HG03039 (cell line): Measurements from ENCODE around the gene RPS17.

Experiments used
- ATAC-seq: cut with Tn5 transposase; IDR thresholded peaks from one replicate; pipeline ENCODE4 v1.9.1; 2021; ENCODE audit warnings: mild to moderate bottlenecking, moderate library complexity; ENCODE audit not compliant: unreplicated experiment

Gene RPS17

GRCh38 chr15:82540055-82540983 is at the start of gene RPS17:
Gene RPS17, minus strand, starts transcription at chr15:82540457. Its CDS starts 29 bp downstream, at chr15:82540428.
- peak; percentile 95 for ATAC-seq

- no peak for ATAC-seq
Observed at GRCh38 chr15:82587805-82588204, 47.5 kb upstream of the RPS17 start.

DNA sequence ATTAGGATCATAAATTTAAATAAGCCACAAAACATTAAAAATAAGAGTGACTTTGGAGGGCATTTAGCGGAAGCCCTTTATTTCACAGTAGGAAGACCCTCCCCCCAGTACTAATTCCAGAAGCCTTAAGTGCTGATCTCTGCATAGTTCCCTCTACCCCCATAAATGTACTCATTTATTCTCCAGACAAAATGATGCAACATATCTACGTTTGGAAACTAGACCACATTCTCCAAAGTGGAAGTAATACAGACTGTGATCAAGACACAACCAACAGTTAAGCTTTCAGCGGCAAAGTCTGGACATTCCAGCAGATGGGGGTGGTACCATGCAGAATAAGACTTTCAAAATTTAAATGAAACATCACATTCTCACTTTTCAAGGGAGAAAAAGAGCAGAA is 44.8 kb upstream of the RPS17 start:
- no peak for ATAC-seq

GRCh38 chr15:82580713-82581112 is 40.5 kb upstream of the RPS17 start:
- ATAC-seq: no peak

DNA sequence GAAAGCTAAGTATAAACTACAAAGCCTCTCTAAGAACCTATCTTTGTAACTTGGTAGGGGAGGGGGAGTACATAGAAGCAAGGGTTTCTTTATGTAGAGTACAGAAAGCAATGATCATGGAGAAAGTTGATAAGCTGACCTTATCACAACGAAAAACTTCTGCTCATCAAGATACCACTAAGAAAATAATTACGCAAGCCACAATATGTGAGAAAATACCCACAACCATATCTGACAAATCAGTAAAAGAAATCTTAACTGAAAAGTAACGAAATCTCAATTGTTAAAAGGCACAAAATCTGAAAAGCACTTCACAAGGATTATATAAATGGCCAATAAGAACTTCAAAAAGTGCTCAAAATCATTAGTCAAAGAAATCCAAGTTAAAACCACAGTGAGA is 35.1 kb upstream of the RPS17 start:
- no peak for ATAC-seq

GRCh38 chr15:82572986-82573385 is 32.7 kb upstream of the RPS17 start:
- no peak for ATAC-seq

GRCh38 chr15:82572311-82572710 is 32.1 kb upstream of the RPS17 start:
- no peak for ATAC-seq

DNA sequence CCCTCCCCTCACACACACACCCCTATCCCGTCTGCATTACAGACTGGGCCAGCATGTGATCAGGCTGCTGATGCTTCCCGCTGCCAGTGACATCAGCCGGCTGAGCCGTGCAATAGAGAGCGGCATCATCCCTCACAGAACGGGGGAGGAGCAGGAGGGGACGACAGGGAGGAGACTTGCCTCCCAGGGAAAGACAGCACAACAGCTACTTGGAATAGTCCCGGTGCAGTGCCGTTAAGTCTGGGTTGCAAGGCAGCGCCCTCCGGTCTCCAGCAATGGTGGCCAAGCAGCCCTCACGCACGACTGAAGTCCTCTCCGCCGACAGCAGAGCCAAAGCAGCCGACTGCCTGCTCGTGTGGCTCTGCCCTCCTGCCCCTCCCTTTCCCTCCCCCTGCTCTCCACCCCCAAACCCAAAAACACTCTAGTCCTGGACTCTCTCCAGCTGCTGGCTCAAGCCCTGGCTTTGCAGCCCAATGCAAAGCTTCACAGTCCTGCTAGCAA is 31.5 kb upstream of the RPS17 start:
- no peak for ATAC-seq

GRCh38 chr15:82570721-82571508 is 30.7 kb upstream of the RPS17 start:
- no peak for ATAC-seq

GRCh38 chr15:82569834-82570233 is 29.6 kb upstream of the RPS17 start:
- ATAC-seq: no peak

- no peak for ATAC-seq
Observed at GRCh38 chr15:82568986-82569385, 28.7 kb upstream of the RPS17 start.

- no peak for ATAC-seq
Observed at GRCh38 chr15:82567661-82568060, 27.4 kb upstream of the RPS17 start.

DNA sequence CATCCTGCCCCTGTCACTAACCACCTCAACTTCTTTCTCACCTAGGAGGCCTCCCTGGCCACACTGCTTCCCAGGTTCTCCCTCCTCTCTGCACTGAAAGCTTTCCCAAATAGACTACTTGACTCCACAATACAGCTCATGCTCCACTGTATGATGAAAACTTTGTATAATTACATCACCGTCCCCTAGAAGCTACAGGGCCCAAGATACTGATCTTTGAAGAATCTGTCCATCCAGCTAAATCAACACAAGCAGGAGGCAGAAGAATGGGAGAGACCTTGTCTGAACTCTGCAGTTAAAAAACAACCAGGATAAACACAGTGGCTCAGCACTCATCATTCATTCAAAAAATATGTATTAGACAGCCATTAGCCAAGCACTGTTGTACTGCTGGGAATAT is 26.4 kb upstream of the RPS17 start:
- ATAC-seq: no peak

GRCh38 chr15:82558502-82558901 is 18.2 kb upstream of the RPS17 start:
- no peak for ATAC-seq

GRCh38 chr15:82556315-82557035 is 16.2 kb upstream of the RPS17 start:
- no peak for ATAC-seq

DNA sequence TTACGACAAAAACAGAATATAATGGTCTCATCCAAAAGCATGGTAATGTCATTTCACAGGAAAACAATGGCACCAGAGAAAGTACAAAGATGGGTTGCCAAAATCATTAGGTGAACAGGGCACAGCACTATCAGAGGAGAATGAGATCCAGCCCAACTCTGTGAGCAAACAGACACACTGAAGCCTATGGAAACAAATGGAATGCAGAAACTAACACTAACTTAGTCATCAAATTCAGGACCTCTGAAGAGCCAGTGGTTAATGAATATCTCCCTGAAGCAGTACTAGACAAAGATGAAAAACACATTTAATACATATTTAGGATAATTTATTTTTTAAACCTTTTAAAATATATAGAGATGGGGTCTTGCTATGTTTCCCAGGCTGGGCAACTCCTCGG is 14.6 kb upstream of the RPS17 start:
- ATAC-seq: no peak

GRCh38 chr15:82554351-82554750 is 14.1 kb upstream of the RPS17 start:
- ATAC-seq: no peak

- ATAC-seq: no peak
Observed at GRCh38 chr15:82553846-82554245, 13.6 kb upstream of the RPS17 start.

GRCh38 chr15:82552861-82553260 is 12.6 kb upstream of the RPS17 start:
- ATAC-seq: no peak

DNA sequence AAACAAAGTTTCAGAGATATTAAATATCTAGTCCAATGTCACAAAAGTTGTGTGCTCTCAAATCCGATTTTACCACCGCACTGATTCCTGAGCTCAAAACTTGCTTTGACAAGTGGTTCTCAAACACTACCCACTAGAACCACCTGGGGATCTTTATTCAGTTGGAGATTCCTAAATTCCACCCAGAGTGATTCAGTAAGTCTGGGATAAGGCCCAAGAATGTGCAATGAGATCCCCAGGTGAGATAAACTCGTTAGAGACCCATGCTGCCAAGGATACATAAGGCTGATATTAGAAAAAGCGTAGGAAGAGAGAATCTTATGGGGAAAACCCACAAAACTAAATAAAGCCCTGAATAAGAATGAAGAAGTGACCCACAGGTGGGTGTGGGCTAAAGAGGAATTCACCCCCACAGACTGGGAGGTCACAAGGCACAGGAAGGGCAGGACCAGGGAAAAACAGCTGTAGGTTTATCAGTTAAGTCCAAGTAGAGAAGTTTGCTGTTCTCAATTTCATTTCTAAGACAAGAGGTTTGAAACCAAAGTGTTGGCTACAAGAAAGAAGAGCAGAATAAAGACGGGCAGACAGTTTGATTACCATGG is 11.5 kb upstream of the RPS17 start:
- ATAC-seq: no peak

- no peak for ATAC-seq
Observed at GRCh38 chr15:82549199-82549665, 9.0 kb upstream of the RPS17 start.
